PC-9 (cell line): ENCODE measurements around the gene MED26. TPM values are rescaled to one million over a fixed set of nuclear protein-coding genes. Genes with fewer than 3 reads are reported as not detected.

Experiments used
- BruUV-seq: library from RNA; stranded (reverse); fragments of 400-500 nt; replicated peaks from 2 replicates; lab custom pipeline; 2021; lab: Mats Ljungman, UMichigan
- CTCF ChIA-PET: fragments of 300-600 bp; sonication (Branson Sonifier 250); formaldehyde crosslinking; loops from one replicate; lab custom pipeline; 2022; ENCODE audit warnings: antibody characterized with exemption; lab: Charles Lee
- POLR2A ChIA-PET: fragments of 300-600 bp; sonication (Branson Sonifier 250); formaldehyde crosslinking; loops from one replicate; lab custom pipeline; 2022; ENCODE audit warnings: antibody characterized with exemption; ENCODE audit not compliant: unreplicated experiment; lab: Charles Lee
- DNase-seq, 2 experiments: peaks; one replicate each; pipeline versions ENCODE4 v3.0.0 to v3.0.0-alpha.2; 2015 to 2022; ENCODE audit warnings: mixed read lengths in 1 of 2
- H2AFZ ChIP-seq: fragments of 200-600 bp; sonication (generic); 2 replicates; pipeline ENCODE4 v1.8.1; 2017; ENCODE audit warnings: antibody characterized with exemption
- H3F3A ChIP-seq: fragments of 200-600 bp; sonication (generic); 2 replicates; pipeline ENCODE4 v1.8.1; 2017; ENCODE audit warnings: antibody characterized with exemption, mild to moderate bottlenecking, low read depth; ENCODE audit not compliant: insufficient read depth
- H3K27ac ChIP-seq: fragments of 200-600 bp; sonication (generic); 2 replicates; pipeline ENCODE4 v1.6.1; 2016; ENCODE audit warnings: mixed run types
- H3K27me3 ChIP-seq: fragments of 200-600 bp; sonication (generic); 2 replicates; pipeline ENCODE4 v1.6.1; 2016; ENCODE audit warnings: low read depth, mixed run types; ENCODE audit not compliant: insufficient read depth
- H3K36me3 ChIP-seq: fragments of 200-600 bp; sonication (generic); 2 replicates; pipeline ENCODE4 v1.6.1; 2016; ENCODE audit warnings: low read depth, mixed run types
- H3K4me1 ChIP-seq: fragments of 200-600 bp; sonication (generic); replicated peaks from 2 replicates; pipeline ENCODE4 v1.6.1; 2016; ENCODE audit warnings: mixed run types; ENCODE audit not compliant: insufficient read depth
- H3K4me2 ChIP-seq: fragments of 200-600 bp; sonication (generic); 2 replicates; pipeline ENCODE4 v1.6.1; 2017; ENCODE audit warnings: mixed run types
- H3K4me3 ChIP-seq: fragments of 200-600 bp; sonication (generic); 2 replicates; pipeline ENCODE4 v1.6.1; 2016; ENCODE audit warnings: mixed run types
- H3K79me2 ChIP-seq: fragments of 200-600 bp; sonication (generic); 2 replicates; pipeline ENCODE4 v1.6.1; 2017; ENCODE audit warnings: low read depth, mixed run types
- H3K9me2 ChIP-seq: fragments of 200-600 bp; sonication (generic); 2 replicates; pipeline ENCODE4 v1.8.1; 2017; ENCODE audit warnings: mild to moderate bottlenecking; ENCODE audit not compliant: insufficient read depth
- H3K9me3 ChIP-seq: fragments of 200-600 bp; sonication (generic); 2 replicates; pipeline ENCODE4 v1.8.1; 2016; ENCODE audit warnings: low read depth; ENCODE audit not compliant: insufficient read depth
- H4K20me1 ChIP-seq: fragments of 200-600 bp; sonication (generic); 2 replicates; pipeline ENCODE4 v1.8.1; 2017; ENCODE audit not compliant: insufficient read depth
- CTCF ChIP-seq: fragments of 200-600 bp; sonication (generic); conservative IDR thresholded peaks from 2 replicates; pipeline ENCODE4 v1.6.1; 2017; ENCODE audit warnings: mixed run types, antibody characterized with exemption, mild to moderate bottlenecking, moderate library complexity
- EZH2 ChIP-seq: fragments of 200-600 bp; sonication (generic); IDR thresholded peaks from 2 replicates; pipeline ENCODE4 v1.8.0; 2017; ENCODE audit warnings: antibody characterized with exemption, low read depth
- intact Hi-C: fragments of 100-400 bp; cut with micrococcal nuclease; formaldehyde crosslinking; loops from one replicate; pipeline ENCODE4 v1.10.0; 2022; ENCODE audit not compliant: unreplicated experiment
- total RNA-seq: library from RNA; stranded (reverse); gene quantifications from 2 replicates; pipeline ENCODE4 v1.2.3, GENCODE V29; 2021

The MED26 gene
- total RNA-seq, 1 experiment from 2014 or later: 11.9 TPM

DNA sequence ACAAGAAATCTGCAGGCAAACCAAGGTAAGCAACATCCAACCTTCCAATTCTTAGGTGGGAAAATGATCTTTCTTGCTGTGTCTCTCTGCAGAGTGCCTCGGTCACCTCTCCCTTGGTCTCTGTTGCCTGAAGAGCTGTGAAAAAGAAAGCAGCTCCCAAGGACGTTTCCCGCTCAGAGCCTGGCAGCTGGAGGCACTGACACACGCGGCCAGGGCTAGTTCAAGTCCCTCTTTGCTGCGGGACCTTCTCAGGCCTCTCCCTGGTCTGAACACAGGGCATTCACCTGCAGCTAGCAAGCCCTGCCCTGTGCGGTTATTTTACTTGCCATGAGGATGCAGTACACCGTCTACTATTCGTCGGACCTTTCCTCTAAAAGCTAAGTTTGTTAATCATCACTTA lies 3.8 kb downstream of the MED26 start:
- BruUV-seq: no TSS peak
- no peak for TF ChIP-seq EZH2
- no peak for TF ChIP-seq CTCF

DNA sequence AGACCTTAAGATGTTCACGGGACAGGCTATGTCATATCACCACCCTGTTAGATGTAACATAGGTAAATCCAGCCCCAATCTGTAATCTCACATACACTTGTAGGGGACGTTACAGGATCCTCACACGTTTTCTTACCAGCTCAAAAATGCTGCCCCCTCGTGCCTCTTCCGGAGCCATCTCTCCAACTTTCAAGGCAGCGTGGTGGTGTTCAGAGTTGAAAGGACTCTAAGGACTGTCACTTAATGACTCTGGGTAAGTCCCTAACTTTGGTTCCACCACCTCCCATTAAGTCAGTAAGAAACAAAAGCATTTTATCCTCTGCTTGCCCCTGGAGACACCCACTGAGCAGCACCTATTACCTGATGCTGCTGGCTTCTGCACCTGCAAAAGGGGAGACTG lies 4.4 kb downstream of the MED26 start:
- peaks cover 17% of the 10 kb centered on the region for H3K4me1 ChIP-seq
- peaks cover 93% of the 10 kb centered on the region for H3K79me2 ChIP-seq
- H4K20me1 ChIP-seq: peaks cover 88% of the 10 kb centered on the region
- H2AFZ ChIP-seq: no peak overlapping the region
- ChIA-PET POLR2A (no interaction called here), CTCF (no interaction called here)
- intact Hi-C loops: no loop called here
- H3K36me3 ChIP-seq: peaks cover 5% of the 10 kb centered on the region; the same call in 1 of the 2 replicates
- H3K27me3 ChIP-seq: no peaks in the 10 kb centered on the region
- no TSS peak for BruUV-seq
- H3K27ac ChIP-seq: no peak overlapping the region
- no peak for TF ChIP-seq CTCF
- TF ChIP-seq EZH2: no peak
- H3K9me3 ChIP-seq: no peaks in the 10 kb centered on the region
- no peaks in the 10 kb centered on the region for H3K9me2 ChIP-seq
- H3F3A ChIP-seq: peaks cover 5% of the 10 kb centered on the region; the same call in 1 of the 2 replicates
- no peak for DNase-seq
- H3K4me3 ChIP-seq: no peak overlapping the region
- no peak overlapping the region for H3K4me2 ChIP-seq

More for the DNA sequence above, 3.8 kb downstream of the MED26 start:
- Histone ChIP-seq H3F3A (peaks cover 8% of the 10 kb centered on the region), H3K27me3 (no peaks in the 10 kb centered on the region), H3K4me3 (no peak overlapping the region), H3K9me2 (no peaks in the 10 kb centered on the region), H3K36me3 (peaks cover 5% of the 10 kb centered on the region; the same call in 1 of the 2 replicates), H4K20me1 (peaks cover 81% of the 10 kb centered on the region), H3K4me2 (no peak overlapping the region), H3K4me1 (peaks cover 20% of the 10 kb centered on the region), H2AFZ (no peak overlapping the region), H3K79me2 (peaks cover 91% of the 10 kb centered on the region), H3K9me3 (no peaks in the 10 kb centered on the region), H3K27ac (no peak overlapping the region)
- ChIA-PET POLR2A (interaction anchor here (0.7 kb wide), 1 partner anchor 48 kb away, joined by 4 read pairs; no protein-coding TSS in a partner anchor), CTCF (interaction anchor here (0.6 kb wide), 1 partner anchor 150 kb away, joined by 6 read pairs; no protein-coding TSS in a partner anchor)
- intact Hi-C loops: no loop called here
- no peak for DNase-seq

DNA sequence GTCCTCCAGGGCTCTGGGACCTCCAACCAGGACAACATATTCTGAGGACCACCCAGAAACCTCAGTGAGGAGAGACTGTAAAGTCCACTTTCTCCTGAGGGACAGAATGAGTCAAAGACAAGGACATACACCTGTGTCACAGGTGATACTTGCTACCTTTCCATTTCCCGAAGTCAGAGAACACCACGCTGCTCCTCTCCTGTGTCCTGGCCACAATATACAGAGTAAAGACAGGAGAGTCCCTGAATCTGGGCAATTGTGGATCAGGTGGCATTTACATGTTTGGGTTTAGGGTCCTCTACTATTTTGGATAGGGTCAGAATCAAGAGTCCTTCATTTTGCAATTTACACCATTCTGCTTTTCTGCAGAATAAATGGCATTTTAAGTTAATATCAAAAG lies 4.9 kb downstream of the MED26 start:
- Histone ChIP-seq H2AFZ (no peak overlapping the region), H3K27ac (no peak overlapping the region), H3K4me2 (no peak overlapping the region), H3K79me2 (peaks cover 98% of the 10 kb centered on the region), H3K27me3 (no peaks in the 10 kb centered on the region), H3F3A (peaks cover 5% of the 10 kb centered on the region; the same call in 1 of the 2 replicates), H3K9me3 (no peaks in the 10 kb centered on the region), H3K4me3 (no peak overlapping the region), H3K4me1 (peaks cover 17% of the 10 kb centered on the region), H3K36me3 (peaks cover 5% of the 10 kb centered on the region; the same call in 1 of the 2 replicates), H4K20me1 (peaks cover 93% of the 10 kb centered on the region), H3K9me2 (no peaks in the 10 kb centered on the region)
- ChIA-PET CTCF (no interaction called here), POLR2A (no interaction called here)
- BruUV-seq: no TSS peak
- intact Hi-C loops: no loop called here
- TF ChIP-seq CTCF (no peak), EZH2 (no peak)
- no peak for DNase-seq
